Lower leg skin (tissue), 4 donors: ENCODE data around the gene TKT. TPM values are rescaled to one million over a fixed set of nuclear protein-coding genes. Genes with fewer than 3 reads are reported as not detected.

Experiments
- DNase-seq, 2 donors: peaks; one replicate each; pipeline ENCODE4 v3.0.0-alpha.2; 2019; ENCODE audit warnings: low spot score in 2 of 2
- H3K4me3 ChIP-seq: fragments of 200-600 bp; sonication (generic); 2 replicates; pipeline ENCODE4 v1.5.1; 2017; ENCODE audit warnings: mild to moderate bottlenecking, low read depth; ENCODE audit not compliant: poor library complexity, severe bottlenecking
- POLR2A ChIP-seq, 2 donors: fragments of 450-650 bp; IDR thresholded peaks; one replicate each; pipeline ENCODE4 v1.6.1; 2016 to 2017; ENCODE audit warnings: antibody characterized with exemption in 2 of 2, mild to moderate bottlenecking in 1 of 2, moderate library complexity in 1 of 2
- WGBS, 2 donors: methylation state at CpG; one replicate each; pipeline ENCODE4 v1.1.5; 2018; 5-methylcytosine and 5-hydroxymethylcytosine counted together
- intact Hi-C: fragments of 100-400 bp; cut with DNase I; formaldehyde crosslinking; loops from one replicate; pipeline ENCODE4 v1.15.0; 2023; ENCODE audit warnings: low total_unique reads
- total RNA-seq, 4 donors: library from RNA; depleted of rRNA; stranded (reverse); fragments of >200 nt; gene quantifications; one replicate each; pipeline ENCODE4 v1.1.0, GENCODE V29; 2016
- TF ChIP-seq, protein P1 (sequence below), 3 donors: fragments of 450-650 bp; IDR thresholded peaks; one replicate each; pipeline ENCODE4 v1.5.1; 2016; ENCODE audit warnings: antibody characterized with exemption in 3 of 3, mild to moderate bottlenecking in 3 of 3, moderate library complexity in 2 of 3

Gene TKT
- total RNA-seq, 4 donors from 2014 or later, result 98.1 to 195 (median 154) TPM

DNA sequence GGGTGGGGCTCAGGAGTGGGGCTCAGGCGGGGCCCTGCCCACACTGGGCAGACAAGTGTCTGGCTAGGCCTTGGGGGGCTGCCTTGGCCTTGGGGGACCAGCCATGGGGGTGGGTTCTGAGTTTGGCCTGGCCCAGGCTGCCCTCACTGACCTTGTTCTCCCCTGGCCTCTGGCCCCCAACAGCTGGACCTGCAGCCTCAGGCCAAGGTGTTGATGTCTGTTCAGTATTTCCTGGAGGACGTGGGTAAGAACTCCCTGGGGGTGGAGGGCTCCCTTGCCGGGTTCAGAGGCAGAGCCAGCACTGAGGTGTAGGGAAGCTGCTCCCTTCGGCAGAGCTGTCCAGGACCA is 74.8 kb downstream of the TKT start:
- TF ChIP-seq, protein P1, sequence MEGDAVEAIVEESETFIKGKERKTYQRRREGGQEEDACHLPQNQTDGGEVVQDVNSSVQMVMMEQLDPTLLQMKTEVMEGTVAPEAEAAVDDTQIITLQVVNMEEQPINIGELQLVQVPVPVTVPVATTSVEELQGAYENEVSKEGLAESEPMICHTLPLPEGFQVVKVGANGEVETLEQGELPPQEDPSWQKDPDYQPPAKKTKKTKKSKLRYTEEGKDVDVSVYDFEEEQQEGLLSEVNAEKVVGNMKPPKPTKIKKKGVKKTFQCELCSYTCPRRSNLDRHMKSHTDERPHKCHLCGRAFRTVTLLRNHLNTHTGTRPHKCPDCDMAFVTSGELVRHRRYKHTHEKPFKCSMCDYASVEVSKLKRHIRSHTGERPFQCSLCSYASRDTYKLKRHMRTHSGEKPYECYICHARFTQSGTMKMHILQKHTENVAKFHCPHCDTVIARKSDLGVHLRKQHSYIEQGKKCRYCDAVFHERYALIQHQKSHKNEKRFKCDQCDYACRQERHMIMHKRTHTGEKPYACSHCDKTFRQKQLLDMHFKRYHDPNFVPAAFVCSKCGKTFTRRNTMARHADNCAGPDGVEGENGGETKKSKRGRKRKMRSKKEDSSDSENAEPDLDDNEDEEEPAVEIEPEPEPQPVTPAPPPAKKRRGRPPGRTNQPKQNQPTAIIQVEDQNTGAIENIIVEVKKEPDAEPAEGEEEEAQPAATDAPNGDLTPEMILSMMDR (IDR thresholded peaks at IDR 0.05), result no peak
- TF ChIP-seq POLR2A (IDR thresholded peaks at IDR 0.05), result no peak
- DNase-seq, result no peak
- H3K4me3 ChIP-seq, result no peak overlapping the region
- WGBS, 2 donors, result 80 to 81% methylated on average over 3 to 4 of the region's 4 CpGs
- intact Hi-C loops, result no loop called here

GRCh38 chr3:53180305-53181023 is 75.4 kb downstream of the TKT start:
- DNase-seq, result no peak
- TF ChIP-seq, protein P1 (IDR thresholded peaks at IDR 0.05), result no peak
- no peak for TF ChIP-seq POLR2A (IDR thresholded peaks at IDR 0.05)
- 86 to 90% methylated on average over 11 of the region's 11 CpGs for WGBS, 2 donors
- intact Hi-C loops, result no loop called here
- no peak overlapping the region for H3K4me3 ChIP-seq

DNA sequence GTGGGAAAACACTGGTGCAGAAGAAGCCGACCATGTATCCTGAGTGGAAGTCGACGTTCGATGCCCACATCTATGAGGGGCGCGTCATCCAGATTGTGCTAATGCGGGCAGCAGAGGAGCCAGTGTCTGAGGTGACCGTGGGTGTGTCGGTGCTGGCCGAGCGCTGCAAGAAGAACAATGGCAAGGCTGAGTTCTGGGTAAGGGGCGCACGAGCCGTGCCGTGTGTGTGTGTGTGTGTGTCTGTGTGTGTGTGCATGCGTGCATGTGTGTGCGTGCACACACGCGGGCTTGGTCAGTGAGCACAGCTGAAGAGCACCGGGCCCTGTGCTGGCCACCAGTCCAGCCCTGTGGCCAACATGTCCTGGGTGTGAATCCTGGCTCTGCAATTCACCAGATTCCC is 76.2 kb downstream of the TKT start:
- WGBS, 2 donors, result 89 to 92% methylated on average over 20 of the region's 20 CpGs
- no peak overlapping the region for H3K4me3 ChIP-seq
- intact Hi-C loops, result no loop called here
- DNase-seq, result no peak
- no peak for TF ChIP-seq POLR2A (IDR thresholded peaks at IDR 0.05)
- TF ChIP-seq, protein P1 (IDR thresholded peaks at IDR 0.05), result no peak

DNA sequence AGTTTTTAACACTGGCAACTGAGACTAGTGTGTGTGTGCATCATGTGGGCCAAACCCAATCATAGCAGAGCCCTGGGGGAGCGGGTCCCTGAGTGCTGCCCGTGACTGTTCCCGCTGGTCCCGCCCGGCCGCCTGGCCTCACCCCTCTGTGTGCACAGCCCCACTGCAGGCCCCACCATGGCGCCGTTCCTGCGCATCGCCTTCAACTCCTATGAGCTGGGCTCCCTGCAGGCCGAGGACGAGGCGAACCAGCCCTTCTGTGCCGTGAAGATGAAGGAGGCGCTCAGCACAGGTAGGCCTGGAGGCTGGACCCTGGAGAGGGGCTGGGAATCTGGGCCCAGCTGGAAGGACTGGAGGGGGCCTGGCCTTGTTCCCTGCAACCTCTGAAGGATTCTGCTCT is 77.6 kb downstream of the TKT start:
- no peak for TF ChIP-seq POLR2A (IDR thresholded peaks at IDR 0.05)
- 92% methylated on average over 14 to 15 of the region's 15 CpGs for WGBS, 2 donors
- intact Hi-C loops, result no loop called here
- no peak for DNase-seq
- no peak overlapping the region for H3K4me3 ChIP-seq

DNA sequence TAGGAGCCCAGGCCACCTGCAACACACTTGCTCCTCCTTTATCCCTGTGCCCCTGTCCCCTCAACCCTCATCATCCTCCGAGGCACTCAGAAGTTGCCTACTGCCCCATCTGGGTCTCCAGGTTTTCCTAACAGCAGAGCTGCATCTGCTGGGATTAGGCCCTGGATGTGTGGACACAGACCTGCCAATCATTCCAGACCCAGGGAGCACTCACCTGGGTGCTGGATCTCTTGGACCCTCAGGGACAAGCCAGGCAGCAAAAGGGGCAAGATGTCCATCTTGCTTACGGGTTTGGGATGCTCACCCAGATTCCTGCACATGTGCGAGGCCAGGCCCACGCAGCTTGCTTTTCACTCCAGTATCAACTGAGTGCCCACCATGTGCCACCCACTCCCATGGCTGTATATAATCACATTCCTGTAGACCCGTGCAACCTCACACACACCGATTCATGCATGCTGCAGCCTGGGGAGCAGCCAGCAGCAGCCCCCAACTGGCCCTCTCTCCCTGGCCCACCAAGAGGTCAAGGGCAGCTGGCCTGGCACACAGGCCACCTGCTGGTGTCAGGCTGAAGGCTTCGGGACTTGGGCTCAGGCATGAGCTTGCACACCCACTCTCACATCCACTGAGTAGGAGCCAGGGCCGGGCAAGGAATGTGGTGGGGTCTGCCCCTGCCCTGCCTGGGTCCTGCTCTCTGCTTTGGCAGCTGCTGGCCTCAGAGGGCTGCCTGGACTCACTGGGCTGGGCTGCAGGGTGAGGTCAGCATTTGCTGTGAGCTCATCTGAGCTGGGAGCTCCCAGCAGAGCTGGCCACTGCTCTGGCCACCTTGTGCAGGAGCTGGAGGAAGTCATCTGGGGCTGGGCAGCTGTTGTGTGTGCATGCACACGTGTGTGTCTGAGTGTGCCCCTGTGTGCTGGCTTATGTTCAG is 79.9 kb downstream of the TKT start:
- DNase-seq, result no peak
- intact Hi-C loops, result no loop called here
- no peak for TF ChIP-seq POLR2A (IDR thresholded peaks at IDR 0.05)
- TF ChIP-seq, protein P1 (IDR thresholded peaks at IDR 0.05), result no peak
- 83 to 85% methylated on average over 8 to 9 of the region's 9 CpGs for WGBS, 2 donors
- no peak overlapping the region for H3K4me3 ChIP-seq

Other genes starting within 250 kb of the TKT start
- gene SFMBT1, start 209.9 kb downstream of the TKT start, total RNA-seq, result 10 to 100 TPM in 3 of 4 donors, 1 to 10 TPM in 1; 9.5 to 24.3 (median 14.4) TPM
- gene RFT1, start 125.6 kb downstream of the TKT start, total RNA-seq, result 10 to 100 TPM in 3 of 4 donors, 1 to 10 TPM in 1; 8.6 to 16.1 (median 15.5) TPM
- 10 to 100 TPM; 27.2 to 35.8 (median 31.4) TPM for gene PRKCD, start 94.8 kb downstream of the TKT start, total RNA-seq
- 10 to 100 TPM; 15.2 to 28.4 (median 21.5) TPM for gene DCP1A, start 91.5 kb upstream of the TKT start, total RNA-seq
- 10 to 100 TPM in 1 of 4 donors, 1 to 10 TPM in 3; 2.4 to 12.5 (median 5.6) TPM for gene CACNA1D, start 238.6 kb upstream of the TKT start, total RNA-seq